CD4-positive, alpha-beta T cell treated with Interleukin-17A for 1 hour (primary cell): ENCODE measurements around the gene IDH1.
"Not testable (repeated sequence)": the region's sequence is repeated elsewhere in the genome, so short reads cannot be mapped to it uniquely, and the experiment has no call there.

Experiments
- DNase-seq: peaks from one replicate; pipeline ENCODE4 v3.0.0-alpha.2; 2020

Gene IDH1

GRCh38 chr2:208256192-208256782 is 1.4 kb upstream of the IDH1 start:
- no peak for DNase-seq

GRCh38 chr2:208255557-208256106 is 761 bp upstream of the IDH1 start:
- DNase-seq: no peak

GRCh38 chr2:208254118-208254870 is 577 bp downstream of the IDH1 start:
- peak; percentile 83 for DNase-seq

- no peak for DNase-seq
Observed at GRCh38 chr2:208253600-208254117, 1.2 kb downstream of the IDH1 start.

GRCh38 chr2:208252716-208253492 is 2.0 kb downstream of the IDH1 start:
- DNase-seq: no peak

- no peak for DNase-seq
Observed at GRCh38 chr2:208251098-208251497, 3.8 kb downstream of the IDH1 start.

GRCh38 chr2:208250388-208250787 is 4.5 kb downstream of the IDH1 start:
- DNase-seq: no peak

GRCh38 chr2:208249296-208249695 is 5.6 kb downstream of the IDH1 start:
- no peak for DNase-seq

GRCh38 chr2:208248601-208249000 is 6.3 kb downstream of the IDH1 start:
- no peak for DNase-seq

GRCh38 chr2:208245746-208246145 is 9.1 kb downstream of the IDH1 start:
- DNase-seq: no peak

- DNase-seq: no peak
Observed at GRCh38 chr2:208244422-208244821, 10.4 kb downstream of the IDH1 start.

- no peak for DNase-seq
Observed at GRCh38 chr2:208240619-208241209, 14.2 kb downstream of the IDH1 start.

GRCh38 chr2:208239770-208240493 is 14.9 kb downstream of the IDH1 start:
- DNase-seq: no peak

- DNase-seq: no peak
Observed at GRCh38 chr2:208235860-208236259, 19.0 kb downstream of the IDH1 start.

GRCh38 chr2:208234786-208235185 is 20.1 kb downstream of the IDH1 start:
- no peak for DNase-seq

GRCh38 chr2:208228476-208228875 is 26.4 kb downstream of the IDH1 start:
- no peak for DNase-seq

- no peak for DNase-seq
Observed at GRCh38 chr2:208227581-208228232, 27.2 kb downstream of the IDH1 start.

- no peak for DNase-seq
Observed at GRCh38 chr2:208224802-208225201, 30.1 kb downstream of the IDH1 start.

GRCh38 chr2:208222351-208222750 is 32.5 kb downstream of the IDH1 start:
- no peak for DNase-seq

- not testable (repeated sequence) for DNase-seq
Observed at GRCh38 chr2:208221873-208222272, 33.0 kb downstream of the IDH1 start.

- no peak for DNase-seq
Observed at GRCh38 chr2:208210688-208211451, 44.0 kb downstream of the IDH1 start.
